HepG2 (cell line): ENCODE results near the gene ARF6. TPM values are rescaled to one million over a fixed set of nuclear protein-coding genes. Genes with fewer than 3 reads are reported as not detected.

Experiments used
- PPARG ChIP-seq: conservative IDR thresholded peaks from 2 replicates; pipeline ENCODE4 v1.6.1; 2016; ENCODE audit warnings: missing biosample characterization, missing genetic modification reagents
- ZNF510 ChIP-seq: sonication (generic); formaldehyde crosslinking; IDR thresholded peaks from 2 replicates; pipeline ENCODE4 v1.4.0; 2020; ENCODE audit warnings: low read depth, mild to moderate bottlenecking, missing genetic modification reagents
- ZNF572 ChIP-seq: sonication (generic); formaldehyde crosslinking; IDR thresholded peaks from 2 replicates; pipeline ENCODE4 v1.5.1; 2020; ENCODE audit warnings: mild to moderate bottlenecking, missing genetic modification reagents
- polyA plus RNA-seq, 8 experiments: library from polyadenylated mRNA; depleted of rRNA in 3 of 8; stranded (reverse) in 7 of 8; unstranded in 1 of 8; fragments of >200 nt; fragmentation: Illumina TruSeq in 4 of 8; extraction: Trizol in 4 of 8; gene quantifications; 2 replicates each; pipeline versions ENCODE4 v1.2.1 to v1.2.3, GENCODE V29; 2011 to 2016; ENCODE audit warnings: low read depth in 4 of 8, missing spikeins in 1 of 8, mixed read lengths in 1 of 8; ENCODE audit not compliant: insufficient read depth in 1 of 8
- total RNA-seq, 5 experiments: library from RNA; depleted of rRNA; stranded (reverse); fragments of >200 nt; fragmentation: Illumina TruSeq; extraction: Trizol; gene quantifications; 2 replicates each; pipeline ENCODE4 v1.2.3, GENCODE V29; 2016; ENCODE audit warnings: low read depth in 1 of 5
- TF ChIP-seq, protein P1 (sequence below): sonication (generic); formaldehyde crosslinking; conservative IDR thresholded peaks from 2 replicates; pipeline ENCODE4 v1.5.0; 2020; ENCODE audit warnings: missing genetic modification reagents
- TF ChIP-seq, protein P2 (sequence below): sonication (generic); formaldehyde crosslinking; IDR thresholded peaks from 2 replicates; pipeline ENCODE4 v1.8.0; 2022; ENCODE audit warnings: missing genetic modification reagents, mild to moderate bottlenecking, borderline replicate concordance
- TF ChIP-seq, protein P3 (sequence below), 2 experiments: sonication (generic) in 1 of 2; formaldehyde crosslinking in 1 of 2; IDR thresholded peaks; 2 replicates each; pipeline versions ENCODE4 v1.6.1 to v1.9.0; 2014 to 2022; ENCODE audit warnings: antibody characterized with exemption in 1 of 2, borderline replicate concordance in 1 of 2, inconsistent platforms in 1 of 2, low read depth in 1 of 2, missing genetic modification reagents in 1 of 2
- TF ChIP-seq, protein P4 (sequence below): sonication (generic); formaldehyde crosslinking; IDR thresholded peaks from 2 replicates; pipeline ENCODE4 v1.5.1; 2020; ENCODE audit warnings: missing genetic modification reagents, mild to moderate bottlenecking, borderline replicate concordance

Gene ARF6
- total and polyA plus RNA-seq, 2 of the 13 experiments (the other 11 are each of a cell fraction or from before 2014, with no cell fraction given) = 12.7 to 31.9 TPM

DNA sequence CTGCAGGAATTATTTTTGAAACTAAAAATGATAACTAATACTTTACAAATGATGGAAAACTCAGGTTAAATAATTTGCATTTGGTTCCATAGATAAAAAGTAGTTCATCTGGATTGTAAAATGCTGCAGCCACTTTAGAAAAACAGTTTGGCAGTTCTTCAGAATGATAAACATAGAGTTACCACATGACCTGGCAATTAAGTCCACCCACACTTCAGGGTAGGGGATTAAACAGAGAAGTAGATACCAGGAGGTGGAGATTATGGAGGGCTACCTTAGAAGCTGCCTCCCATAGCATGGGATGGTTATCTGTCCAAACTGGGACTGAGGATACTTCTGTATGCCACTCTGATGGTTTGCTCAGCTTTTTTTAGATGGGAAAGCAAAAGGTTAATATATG lies 22.2 kb downstream of the ARF6 start (continued):
- TF ChIP-seq, protein P1, sequence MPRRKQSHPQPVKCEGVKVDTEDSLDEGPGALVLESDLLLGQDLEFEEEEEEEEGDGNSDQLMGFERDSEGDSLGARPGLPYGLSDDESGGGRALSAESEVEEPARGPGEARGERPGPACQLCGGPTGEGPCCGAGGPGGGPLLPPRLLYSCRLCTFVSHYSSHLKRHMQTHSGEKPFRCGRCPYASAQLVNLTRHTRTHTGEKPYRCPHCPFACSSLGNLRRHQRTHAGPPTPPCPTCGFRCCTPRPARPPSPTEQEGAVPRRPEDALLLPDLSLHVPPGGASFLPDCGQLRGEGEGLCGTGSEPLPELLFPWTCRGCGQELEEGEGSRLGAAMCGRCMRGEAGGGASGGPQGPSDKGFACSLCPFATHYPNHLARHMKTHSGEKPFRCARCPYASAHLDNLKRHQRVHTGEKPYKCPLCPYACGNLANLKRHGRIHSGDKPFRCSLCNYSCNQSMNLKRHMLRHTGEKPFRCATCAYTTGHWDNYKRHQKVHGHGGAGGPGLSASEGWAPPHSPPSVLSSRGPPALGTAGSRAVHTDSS (CRISPR knock-in tag) = no peak
- TF ChIP-seq, protein P2, sequence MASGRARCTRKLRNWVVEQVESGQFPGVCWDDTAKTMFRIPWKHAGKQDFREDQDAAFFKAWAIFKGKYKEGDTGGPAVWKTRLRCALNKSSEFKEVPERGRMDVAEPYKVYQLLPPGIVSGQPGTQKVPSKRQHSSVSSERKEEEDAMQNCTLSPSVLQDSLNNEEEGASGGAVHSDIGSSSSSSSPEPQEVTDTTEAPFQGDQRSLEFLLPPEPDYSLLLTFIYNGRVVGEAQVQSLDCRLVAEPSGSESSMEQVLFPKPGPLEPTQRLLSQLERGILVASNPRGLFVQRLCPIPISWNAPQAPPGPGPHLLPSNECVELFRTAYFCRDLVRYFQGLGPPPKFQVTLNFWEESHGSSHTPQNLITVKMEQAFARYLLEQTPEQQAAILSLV (CRISPR knock-in tag) = no peak
- TF ChIP-seq ZNF572 (CRISPR knock-in tag) (no peak), ZNF510 (no peak), PPARG (CRISPR knock-in tag) (no peak)
- TF ChIP-seq, protein P3, sequence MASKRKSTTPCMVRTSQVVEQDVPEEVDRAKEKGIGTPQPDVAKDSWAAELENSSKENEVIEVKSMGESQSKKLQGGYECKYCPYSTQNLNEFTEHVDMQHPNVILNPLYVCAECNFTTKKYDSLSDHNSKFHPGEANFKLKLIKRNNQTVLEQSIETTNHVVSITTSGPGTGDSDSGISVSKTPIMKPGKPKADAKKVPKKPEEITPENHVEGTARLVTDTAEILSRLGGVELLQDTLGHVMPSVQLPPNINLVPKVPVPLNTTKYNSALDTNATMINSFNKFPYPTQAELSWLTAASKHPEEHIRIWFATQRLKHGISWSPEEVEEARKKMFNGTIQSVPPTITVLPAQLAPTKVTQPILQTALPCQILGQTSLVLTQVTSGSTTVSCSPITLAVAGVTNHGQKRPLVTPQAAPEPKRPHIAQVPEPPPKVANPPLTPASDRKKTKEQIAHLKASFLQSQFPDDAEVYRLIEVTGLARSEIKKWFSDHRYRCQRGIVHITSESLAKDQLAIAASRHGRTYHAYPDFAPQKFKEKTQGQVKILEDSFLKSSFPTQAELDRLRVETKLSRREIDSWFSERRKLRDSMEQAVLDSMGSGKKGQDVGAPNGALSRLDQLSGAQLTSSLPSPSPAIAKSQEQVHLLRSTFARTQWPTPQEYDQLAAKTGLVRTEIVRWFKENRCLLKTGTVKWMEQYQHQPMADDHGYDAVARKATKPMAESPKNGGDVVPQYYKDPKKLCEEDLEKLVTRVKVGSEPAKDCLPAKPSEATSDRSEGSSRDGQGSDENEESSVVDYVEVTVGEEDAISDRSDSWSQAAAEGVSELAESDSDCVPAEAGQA (IDR thresholded peaks at IDR 0.05; ENCODE audit: low read depth) = no peak
- TF ChIP-seq, protein P3 (CRISPR knock-in tag; IDR thresholded peaks at IDR 0.05; ENCODE audit: borderline replicate concordance) = no peak
- TF ChIP-seq, protein P4, sequence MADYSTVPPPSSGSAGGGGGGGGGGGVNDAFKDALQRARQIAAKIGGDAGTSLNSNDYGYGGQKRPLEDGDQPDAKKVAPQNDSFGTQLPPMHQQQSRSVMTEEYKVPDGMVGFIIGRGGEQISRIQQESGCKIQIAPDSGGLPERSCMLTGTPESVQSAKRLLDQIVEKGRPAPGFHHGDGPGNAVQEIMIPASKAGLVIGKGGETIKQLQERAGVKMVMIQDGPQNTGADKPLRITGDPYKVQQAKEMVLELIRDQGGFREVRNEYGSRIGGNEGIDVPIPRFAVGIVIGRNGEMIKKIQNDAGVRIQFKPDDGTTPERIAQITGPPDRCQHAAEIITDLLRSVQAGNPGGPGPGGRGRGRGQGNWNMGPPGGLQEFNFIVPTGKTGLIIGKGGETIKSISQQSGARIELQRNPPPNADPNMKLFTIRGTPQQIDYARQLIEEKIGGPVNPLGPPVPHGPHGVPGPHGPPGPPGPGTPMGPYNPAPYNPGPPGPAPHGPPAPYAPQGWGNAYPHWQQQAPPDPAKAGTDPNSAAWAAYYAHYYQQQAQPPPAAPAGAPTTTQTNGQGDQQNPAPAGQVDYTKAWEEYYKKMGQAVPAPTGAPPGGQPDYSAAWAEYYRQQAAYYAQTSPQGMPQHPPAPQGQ (CRISPR knock-in tag) = no peak
